ENCODE data around the gene PPP3CA.

Gene PPP3CA

GRCh38 chr4:101331017-101331416 is 16.3 kb downstream of the PPP3CA start:
- DNase-seq (ENCODE audit: low read depth), result no peak

GRCh38 chr4:101329592-101329991 is 17.7 kb downstream of the PPP3CA start:
- no peak for DNase-seq (ENCODE audit: low read depth)

- no peak for DNase-seq (ENCODE audit: low read depth)
These were observed 19.2 kb downstream of the PPP3CA start for GRCh38 chr4:101328063-101328602.

- DNase-seq (ENCODE audit: low read depth), result no peak
These were observed 20.8 kb downstream of the PPP3CA start for GRCh38 chr4:101326576-101326975.

GRCh38 chr4:101322743-101323142 is 24.6 kb downstream of the PPP3CA start:
- DNase-seq (ENCODE audit: low read depth), result no peak

GRCh38 chr4:101321481-101322042 is 25.8 kb downstream of the PPP3CA start:
- no peak for DNase-seq (ENCODE audit: low read depth)

GRCh38 chr4:101315786-101316185 is 31.5 kb downstream of the PPP3CA start:
- DNase-seq (ENCODE audit: low read depth), result no peak

- DNase-seq (ENCODE audit: low read depth), result no peak
These were observed 32.3 kb downstream of the PPP3CA start for GRCh38 chr4:101315041-101315440.

- DNase-seq (ENCODE audit: low read depth), result no peak
These were observed 37.4 kb downstream of the PPP3CA start for GRCh38 chr4:101309925-101310324.

- DNase-seq (ENCODE audit: low read depth), result no peak
These were observed 39.4 kb downstream of the PPP3CA start for GRCh38 chr4:101307899-101308298.

GRCh38 chr4:101306764-101307615 is 40.3 kb downstream of the PPP3CA start:
- DNase-seq (ENCODE audit: low read depth), result no peak

- no peak for DNase-seq (ENCODE audit: low read depth)
These were observed 41.1 kb downstream of the PPP3CA start for GRCh38 chr4:101306225-101306624.

GRCh38 chr4:101304916-101305315 is 42.4 kb downstream of the PPP3CA start:
- DNase-seq (ENCODE audit: low read depth), result peak; percentile 51

GRCh38 chr4:101299899-101300540 is 47.3 kb downstream of the PPP3CA start:
- DNase-seq (ENCODE audit: low read depth), result no peak

GRCh38 chr4:101299021-101299420 is 48.3 kb downstream of the PPP3CA start:
- no peak for DNase-seq (ENCODE audit: low read depth)

- no peak for DNase-seq (ENCODE audit: low read depth)
These were observed 51.6 kb downstream of the PPP3CA start for GRCh38 chr4:101295691-101296090.

GRCh38 chr4:101294597-101294996 is 52.7 kb downstream of the PPP3CA start:
- DNase-seq (ENCODE audit: low read depth), result no peak

- peak; percentile 34 for DNase-seq (ENCODE audit: low read depth)
These were observed 54.4 kb downstream of the PPP3CA start for GRCh38 chr4:101292901-101293300.

- no peak for DNase-seq (ENCODE audit: low read depth)
These were observed 55.1 kb downstream of the PPP3CA start for GRCh38 chr4:101292214-101292613.

- DNase-seq (ENCODE audit: low read depth), result no peak
These were observed 56.1 kb downstream of the PPP3CA start for GRCh38 chr4:101291198-101291597.

GRCh38 chr4:101290654-101291053 is 56.7 kb downstream of the PPP3CA start:
- DNase-seq (ENCODE audit: low read depth), result no peak

GRCh38 chr4:101289306-101289705 is 58.0 kb downstream of the PPP3CA start:
- no peak for DNase-seq (ENCODE audit: low read depth)
